OCI-M1 (cell line): ENCODE data around the gene PRM1.

ENCODE experiments used
- DNase-seq: peaks from one replicate; lab custom pipeline; 2025; lab: John Stamatoyannopoulos, UW

The PRM1 gene

GRCh38 chr16:11272921-11273720, 8.0 kb downstream of the PRM1 start, which contains the start of gene PRM3:
Gene PRM3 (minus strand): TSS chr16:11273629. CDS start chr16:11273595, 34 bp downstream.
- DNase-seq = no peak

- no peak for DNase-seq
Measured at GRCh38 chr16:11272484-11272883, 8.6 kb downstream of the PRM1 start.

- DNase-seq = no peak
Measured at GRCh38 chr16:11271610-11272009, 9.5 kb downstream of the PRM1 start.

- no peak for DNase-seq
Measured at GRCh38 chr16:11270602-11271162, 10.4 kb downstream of the PRM1 start.

- DNase-seq = no peak
Measured at GRCh38 chr16:11268921-11269375, 12.2 kb downstream of the PRM1 start, which contains the start of gene TNP2. Gene TNP2 (minus strand): TSS chr16:11269325. CDS start chr16:11269262, 63 bp downstream.

- DNase-seq = no peak
Measured at GRCh38 chr16:11265124-11265523, 16.0 kb downstream of the PRM1 start.

- DNase-seq = peak; percentile 32
Measured at GRCh38 chr16:11264155-11264832, 16.8 kb downstream of the PRM1 start.

- no peak for DNase-seq
Measured at GRCh38 chr16:11263737-11264136, 17.4 kb downstream of the PRM1 start.

DNA sequence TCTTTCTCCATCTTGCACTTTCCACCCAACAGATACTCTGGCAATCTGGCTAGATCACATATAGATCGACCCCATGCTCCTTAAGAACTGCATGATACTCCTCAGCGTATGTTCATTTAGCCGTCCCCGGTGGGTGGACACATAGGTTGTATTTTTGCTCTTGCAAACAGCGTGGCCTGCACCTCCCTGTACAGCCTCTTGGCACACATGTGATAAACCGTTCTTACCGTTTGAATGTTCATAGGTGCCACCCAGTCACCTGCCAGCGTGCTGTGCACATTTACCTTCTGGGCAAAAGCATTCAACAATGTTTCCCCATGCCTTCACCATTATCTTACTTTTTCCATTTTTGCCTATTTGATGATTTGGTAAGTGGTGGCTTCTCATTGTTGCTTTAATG, 18.2 kb downstream of the PRM1 start:
- DNase-seq = no peak

DNA sequence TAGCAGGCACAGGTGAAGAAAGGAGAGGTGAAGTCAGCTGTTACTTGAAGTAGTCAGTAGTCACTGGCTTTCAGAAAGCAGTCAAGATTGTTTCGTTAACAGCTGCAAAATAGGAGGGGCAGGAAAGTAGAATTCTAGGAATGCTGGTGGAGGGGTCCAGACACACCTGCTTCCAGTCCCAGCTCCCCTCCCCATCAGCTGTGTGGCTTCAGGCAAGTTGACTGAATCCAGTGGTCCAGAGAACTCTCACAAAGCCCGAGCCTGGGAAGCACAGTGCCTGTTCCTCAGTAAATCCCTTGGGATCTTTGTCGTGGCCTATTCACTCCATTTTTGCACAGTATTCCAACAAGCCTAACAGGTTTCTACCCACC, 20.5 kb downstream of the PRM1 start:
- DNase-seq = no peak

DNA sequence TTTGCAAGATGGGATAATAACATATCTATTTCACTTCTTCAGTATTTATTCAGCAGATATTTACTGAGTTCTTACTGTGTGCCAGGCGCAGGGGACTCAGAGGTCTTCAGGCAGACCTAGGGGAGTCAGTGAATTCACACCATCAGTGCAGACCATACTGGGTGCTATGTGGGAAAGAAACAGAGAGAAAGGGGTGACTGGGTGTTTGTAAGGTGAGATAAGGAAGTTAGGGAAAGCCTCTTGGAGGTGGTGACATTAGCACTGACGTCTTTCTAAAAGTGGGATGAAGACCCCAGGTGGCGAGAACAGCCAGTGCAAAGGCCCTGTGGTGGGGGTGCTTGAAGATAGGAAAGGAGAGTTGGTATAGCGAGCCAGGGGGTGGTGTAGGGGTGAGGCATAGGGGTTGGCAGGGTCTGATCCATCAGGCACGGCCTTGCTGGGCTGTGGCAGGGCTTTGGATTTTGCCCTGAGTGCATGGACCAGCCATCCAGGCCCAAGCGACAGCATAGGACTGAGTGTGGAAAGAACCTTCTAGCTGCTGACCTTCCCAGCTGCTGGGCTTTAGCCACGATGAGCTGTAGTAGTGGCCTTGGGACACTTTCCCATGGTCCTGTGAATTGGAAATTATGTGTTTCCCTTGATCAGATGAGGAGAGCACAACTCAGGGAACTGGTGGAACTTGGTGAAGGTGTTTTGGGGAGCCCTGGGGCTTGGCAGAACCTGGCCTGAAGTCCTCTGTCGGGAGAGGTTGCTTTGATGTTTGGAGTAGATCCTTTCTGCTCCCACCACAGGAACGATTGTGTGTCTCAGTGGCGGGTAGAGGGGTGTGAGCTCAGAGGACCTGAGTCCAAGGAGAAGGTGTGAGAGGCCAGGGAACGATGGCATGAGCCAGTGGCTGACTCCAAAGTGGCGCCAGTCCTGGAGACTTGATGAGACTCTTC, 21.2 kb downstream of the PRM1 start:
- DNase-seq = no peak

GRCh38 chr16:11258553-11259492, 22.3 kb downstream of the PRM1 start:
- DNase-seq = peak; percentile 37

DNA sequence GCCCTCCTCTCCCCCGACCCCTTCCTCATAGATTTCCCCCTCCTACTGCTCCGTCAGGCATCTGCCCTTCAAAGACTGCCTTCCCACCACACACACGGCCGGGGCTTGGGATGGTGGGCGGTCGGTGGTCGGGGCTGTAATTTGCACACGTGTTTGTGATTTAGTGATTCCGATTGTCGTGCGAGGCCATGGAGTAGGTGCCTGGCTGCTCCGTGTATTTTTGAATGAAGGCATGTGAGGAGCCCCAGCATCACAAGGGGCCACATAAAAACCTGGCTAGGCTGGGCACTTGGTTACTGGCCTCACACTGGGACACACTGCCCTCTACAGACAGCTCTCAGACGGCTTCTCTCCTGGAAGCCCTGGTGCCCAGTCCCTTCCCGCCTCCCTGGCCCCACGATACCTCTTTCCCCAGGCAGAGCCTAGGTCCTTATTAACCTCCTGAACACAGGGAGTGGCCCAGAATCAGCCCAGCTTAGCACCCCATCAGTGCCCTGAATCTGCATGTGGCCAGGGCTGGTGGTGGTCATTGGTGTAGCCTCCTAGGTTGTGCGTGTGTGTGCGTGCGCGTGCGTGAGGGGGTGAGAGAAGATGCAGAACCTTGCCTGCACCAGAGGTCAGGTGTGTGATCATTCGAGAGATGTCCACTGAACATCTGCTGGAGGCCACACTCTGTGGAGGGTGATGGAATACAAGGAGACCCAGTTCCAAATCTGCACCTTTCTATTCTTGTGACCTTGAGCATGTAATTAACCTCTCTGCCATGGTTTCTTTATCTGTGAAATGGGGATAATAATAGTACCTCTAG, 23.8 kb downstream of the PRM1 start:
- DNase-seq = peak; percentile 92

GRCh38 chr16:11256661-11257130, 24.4 kb downstream of the PRM1 start:
- peak; percentile 82 for DNase-seq

- DNase-seq = peak; percentile 94
Measured at GRCh38 chr16:11255737-11256660, 25.1 kb downstream of the PRM1 start, which contains the start of gene SOCS1. Gene SOCS1 (minus strand): TSS chr16:11256204. CDS start chr16:11255478, 726 bp downstream.

DNA sequence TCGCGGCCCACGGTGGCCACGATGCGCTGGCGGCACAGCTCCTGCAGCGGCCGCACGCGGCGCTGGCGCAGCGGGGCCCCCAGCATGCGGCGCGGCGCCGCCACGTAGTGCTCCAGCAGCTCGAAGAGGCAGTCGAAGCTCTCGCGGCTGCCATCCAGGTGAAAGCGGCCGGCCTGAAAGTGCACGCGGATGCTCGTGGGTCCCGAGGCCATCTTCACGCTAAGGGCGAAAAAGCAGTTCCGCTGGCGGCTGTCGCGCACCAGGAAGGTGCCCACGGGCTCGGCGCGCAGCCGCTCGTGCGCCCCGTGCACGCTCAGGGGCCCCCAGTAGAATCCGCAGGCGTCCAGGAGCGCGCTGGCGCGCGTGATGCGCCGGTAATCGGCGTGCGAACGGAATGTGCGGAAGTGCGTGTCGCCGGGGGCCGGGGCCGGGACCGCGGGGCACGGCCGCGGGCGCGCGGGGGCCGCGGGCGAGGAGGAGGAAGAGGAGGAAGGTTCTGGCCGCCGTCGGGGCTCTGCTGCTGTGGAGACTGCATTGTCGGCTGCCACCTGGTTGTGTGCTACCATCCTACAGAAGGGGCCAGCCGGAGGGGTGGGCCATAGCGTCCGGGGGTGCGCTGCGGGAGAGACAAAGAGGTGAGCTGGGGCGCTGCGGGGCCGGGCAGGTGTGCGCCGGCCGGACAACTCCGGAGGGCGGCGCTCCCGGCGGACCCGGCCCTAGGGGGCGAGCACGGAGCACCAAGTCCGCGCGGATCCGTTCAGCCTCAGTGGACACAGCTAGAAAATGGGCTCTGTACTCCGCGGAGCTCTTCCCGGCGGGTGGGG, 26.0 kb downstream of the PRM1 start:
- peak; percentile 36 for DNase-seq
